HepG2 (cell line): ENCODE measurements around the gene NGRN. TPM values are rescaled to one million over a fixed set of nuclear protein-coding genes. Genes with fewer than 3 reads are reported as not detected.
A peak's percentile ranks its signal among the peaks of the same experiment; 100 is the strongest.

ENCODE experiments used
- AHR ChIP-seq: IDR thresholded peaks from 2 replicates; pipeline ENCODE4 v1.6.1; 2018; ENCODE audit warnings: missing genetic modification reagents, missing compliant biosample characterization
- ARHGAP35 ChIP-seq: sonication (generic); formaldehyde crosslinking; IDR thresholded peaks from 2 replicates; pipeline ENCODE4 v1.9.0; 2022; ENCODE audit warnings: mild to moderate bottlenecking, inconsistent platforms, moderate library complexity, missing genetic modification reagents, borderline replicate concordance
- BORCS8-MEF2B ChIP-seq: sonication (generic); formaldehyde crosslinking; IDR thresholded peaks from 2 replicates; pipeline ENCODE4 v1.8.0; 2022; ENCODE audit warnings: mild to moderate bottlenecking, missing genetic modification reagents
- FIP1L1 ChIP-seq: fragments of 200-400 bp; formaldehyde crosslinking; IDR thresholded peaks from 2 replicates; pipeline ENCODE4 v1.6.1; 2018; ENCODE audit warnings: low read depth, mild to moderate bottlenecking, low read length, moderate library complexity, borderline replicate concordance; ENCODE audit not compliant: insufficient read depth
- FOSL2 ChIP-seq: sonication (generic); formaldehyde crosslinking; IDR thresholded peaks from 2 replicates; pipeline ENCODE4 v1.4.0; 2020; ENCODE audit warnings: missing genetic modification reagents
- FOXA1 ChIP-seq, 2 experiments: fragments of 450-650 bp in 1 of 2; sonication (generic) in 1 of 2; formaldehyde crosslinking in 1 of 2; IDR thresholded peaks; 2 replicates each; pipeline versions ENCODE4 v1.4.0 to v1.6.1; 2016 to 2020; ENCODE audit warnings: missing genetic modification reagents in 1 of 2
- GATAD2A ChIP-seq: IDR thresholded peaks from 2 replicates; pipeline ENCODE4 v1.6.1; 2016
- KMT2B ChIP-seq: IDR thresholded peaks from 2 replicates; pipeline ENCODE4 v1.6.1; 2016; ENCODE audit warnings: missing genetic modification reagents, missing compliant biosample characterization
- MATR3 ChIP-seq: sonication (generic); formaldehyde crosslinking; IDR thresholded peaks from 2 replicates; pipeline ENCODE4 v1.4.0; 2020; ENCODE audit warnings: missing genetic modification reagents
- NPAS2 ChIP-seq: sonication (generic); formaldehyde crosslinking; IDR thresholded peaks from 2 replicates; pipeline ENCODE4 v1.8.0; 2022; ENCODE audit warnings: mild to moderate bottlenecking, missing genetic modification reagents, borderline replicate concordance
- PAF1 ChIP-seq: IDR thresholded peaks from 2 replicates; pipeline ENCODE4 v1.6.1; 2016; ENCODE audit warnings: missing genetic modification reagents, missing compliant biosample characterization
- RXRB ChIP-seq: IDR thresholded peaks from 2 replicates; pipeline ENCODE4 v1.6.1; 2016; ENCODE audit warnings: borderline replicate concordance, missing genetic modification reagents, missing compliant biosample characterization
- SATB2 ChIP-seq: sonication (generic); formaldehyde crosslinking; IDR thresholded peaks from 2 replicates; pipeline ENCODE4 v1.5.0; 2020; ENCODE audit warnings: missing genetic modification reagents
- SRSF1 ChIP-seq: fragments of 200-400 bp; formaldehyde crosslinking; optimal IDR thresholded peaks from 2 replicates; pipeline ENCODE3; 2017; ENCODE audit warnings: mild to moderate bottlenecking, low read depth, low read length, moderate library complexity
- SUZ12 ChIP-seq: fragments of 150-350 bp; IDR thresholded peaks from 2 replicates; pipeline ENCODE4 v1.6.1; 2014; ENCODE audit warnings: low read depth, low read length
- WIZ ChIP-seq: sonication (generic); formaldehyde crosslinking; IDR thresholded peaks from 2 replicates; pipeline ENCODE4 v1.5.1; 2020; ENCODE audit warnings: mild to moderate bottlenecking, missing genetic modification reagents
- XBP1 ChIP-seq: sonication (generic); formaldehyde crosslinking; IDR thresholded peaks from 2 replicates; pipeline ENCODE4 v1.5.0; 2020; ENCODE audit warnings: missing genetic modification reagents
- ZMYM2 ChIP-seq: sonication (generic); formaldehyde crosslinking; IDR thresholded peaks from 2 replicates; pipeline ENCODE4 v1.8.0; 2022; ENCODE audit warnings: mild to moderate bottlenecking, missing genetic modification reagents
- ZNF136 ChIP-seq: sonication (generic); formaldehyde crosslinking; IDR thresholded peaks from 2 replicates; pipeline ENCODE4 v1.8.1; 2022; ENCODE audit warnings: low read depth, mild to moderate bottlenecking, moderate library complexity, missing genetic modification reagents
- ZNF33A ChIP-seq: sonication (generic); formaldehyde crosslinking; IDR thresholded peaks from 2 replicates; pipeline ENCODE4 v1.5.1; 2020; ENCODE audit warnings: missing genetic modification reagents, mild to moderate bottlenecking, moderate library complexity, borderline replicate concordance
- ZNF460 ChIP-seq: sonication (generic); formaldehyde crosslinking; IDR thresholded peaks from 2 replicates; pipeline ENCODE4 v1.5.1; 2020; ENCODE audit warnings: missing genetic modification reagents, mild to moderate bottlenecking, borderline replicate concordance
- ZNF549 ChIP-seq: sonication (generic); formaldehyde crosslinking; IDR thresholded peaks from 2 replicates; pipeline ENCODE4 v1.5.0; 2020; ENCODE audit warnings: missing genetic modification reagents
- ZNF563 ChIP-seq: sonication (generic); formaldehyde crosslinking; IDR thresholded peaks from 2 replicates; pipeline ENCODE4 v1.8.0; 2022; ENCODE audit warnings: mild to moderate bottlenecking, moderate library complexity, missing genetic modification reagents
- ZNF615 ChIP-seq: sonication (generic); formaldehyde crosslinking; IDR thresholded peaks from 2 replicates; pipeline ENCODE4 v1.5.0; 2020; ENCODE audit warnings: mild to moderate bottlenecking, missing genetic modification reagents, borderline replicate concordance
- ZNF713 ChIP-seq: sonication (generic); formaldehyde crosslinking; IDR thresholded peaks from 2 replicates; pipeline ENCODE4 v1.4.0; 2020; ENCODE audit warnings: mild to moderate bottlenecking, missing genetic modification reagents
- polyA plus RNA-seq, 8 experiments: library from polyadenylated mRNA; depleted of rRNA in 3 of 8; stranded (reverse) in 7 of 8; unstranded in 1 of 8; fragments of >200 nt; fragmentation: Illumina TruSeq in 4 of 8; extraction: Trizol in 4 of 8; gene quantifications; 2 replicates each; pipeline versions ENCODE4 v1.2.1 to v1.2.3, GENCODE V29; 2011 to 2016; ENCODE audit warnings: low read depth in 4 of 8, missing spikeins in 1 of 8, mixed read lengths in 1 of 8; ENCODE audit not compliant: insufficient read depth in 1 of 8
- total RNA-seq, 5 experiments: library from RNA; depleted of rRNA; stranded (reverse); fragments of >200 nt; fragmentation: Illumina TruSeq; extraction: Trizol; gene quantifications; 2 replicates each; pipeline ENCODE4 v1.2.3, GENCODE V29; 2016; ENCODE audit warnings: low read depth in 1 of 5
- TF ChIP-seq, protein P1 (sequence below): sonication (generic); formaldehyde crosslinking; IDR thresholded peaks from 2 replicates; pipeline ENCODE4 v1.4.0; 2020; ENCODE audit warnings: missing genetic modification reagents
- TF ChIP-seq, protein P2 (sequence below): IDR thresholded peaks from 2 replicates; pipeline ENCODE4 v1.6.1; 2016; ENCODE audit warnings: missing genetic modification reagents, missing compliant biosample characterization
- TF ChIP-seq, protein P3 (sequence below): sonication (generic); formaldehyde crosslinking; IDR thresholded peaks from 2 replicates; pipeline ENCODE4 v1.5.1; 2020; ENCODE audit warnings: missing genetic modification reagents, mild to moderate bottlenecking, borderline replicate concordance
- TF ChIP-seq, protein P4 (sequence below): fragments of 450-650 bp; IDR thresholded peaks from 2 replicates; pipeline ENCODE4 v1.6.1; 2017

The NGRN gene
- total and polyA plus RNA-seq, 2 of the 13 experiments (the other 11 are each of a cell fraction or from before 2014, with no cell fraction given), result 39.8 to 63.7 TPM

DNA sequence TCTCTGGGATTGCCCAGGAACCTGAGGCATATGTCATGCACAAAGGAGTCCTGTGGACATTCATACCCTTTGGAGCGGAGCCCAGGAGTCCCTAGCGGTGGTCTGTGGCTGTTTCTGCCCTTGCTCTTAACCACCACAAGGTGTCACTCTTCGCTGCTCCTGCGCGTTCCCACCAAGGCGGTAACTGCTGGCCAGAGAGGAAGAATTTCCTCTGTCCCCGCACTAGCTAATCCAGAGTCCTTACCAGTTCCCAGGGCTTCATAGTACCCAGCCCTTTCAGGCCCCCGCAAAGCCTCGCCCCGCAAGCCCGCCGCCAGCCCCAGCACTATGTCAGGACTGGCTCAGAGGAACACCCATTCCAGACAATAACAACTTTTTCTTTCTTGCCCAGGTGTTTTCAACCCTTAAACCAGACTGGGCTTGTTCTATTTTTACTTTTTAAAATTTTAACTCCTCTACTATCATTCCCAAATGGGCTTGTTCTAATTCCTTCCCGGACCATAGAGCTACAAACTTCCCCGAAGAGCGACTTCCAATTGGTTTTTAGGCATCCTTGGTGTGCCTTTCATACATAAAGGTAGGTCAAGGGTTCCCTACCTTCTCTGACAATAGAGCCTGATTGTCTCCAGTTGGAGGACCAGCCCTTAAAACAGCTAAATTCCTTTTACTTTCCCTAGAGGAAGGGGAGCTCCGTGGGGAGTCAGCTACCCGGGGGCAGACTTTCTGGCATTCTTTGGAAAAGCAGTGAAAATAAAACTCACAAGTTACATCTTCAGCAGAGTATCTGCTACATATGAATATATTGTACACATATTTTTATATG is 54.8 kb downstream of the NGRN start (continued):
- TF ChIP-seq ARHGAP35 (CRISPR knock-in tag) (no peak), ZNF615 (CRISPR knock-in tag) (no peak), NPAS2 (CRISPR knock-in tag) (no peak), PAF1 (CRISPR knock-in tag) (no peak), KMT2B (CRISPR knock-in tag) (no peak), SRSF1 (no peak), FOSL2 (CRISPR knock-in tag) (no peak; the same call in 1 of the 2 replicates), ZMYM2 (CRISPR knock-in tag) (no peak), RXRB (CRISPR knock-in tag) (peak; percentile 61; the same call in 1 of the 2 replicates), SATB2 (CRISPR knock-in tag) (no peak), MATR3 (CRISPR knock-in tag) (no peak), ZNF460 (CRISPR knock-in tag) (no peak), ZNF713 (no peak), BORCS8-MEF2B (CRISPR knock-in tag) (0 out of 2 replicates have a peak, but pooled peaks have one; percentile 19), WIZ (CRISPR knock-in tag) (no peak), ZNF563 (CRISPR knock-in tag) (no peak), GATAD2A (CRISPR knock-in tag) (peak; percentile 41; the same call in 1 of the 2 replicates), ZNF33A (CRISPR knock-in tag) (no peak), FIP1L1 (no peak), ZNF549 (CRISPR knock-in tag) (no peak), SUZ12 (no peak), FOXA1 (IDR thresholded peaks at IDR 0.05) (no peak), FOXA1 (CRISPR knock-in tag; IDR thresholded peaks at IDR 0.05) (no peak), AHR (CRISPR knock-in tag) (no peak), ZNF136 (CRISPR knock-in tag) (no peak), XBP1 (CRISPR knock-in tag) (no peak)
- TF ChIP-seq, protein P1, sequence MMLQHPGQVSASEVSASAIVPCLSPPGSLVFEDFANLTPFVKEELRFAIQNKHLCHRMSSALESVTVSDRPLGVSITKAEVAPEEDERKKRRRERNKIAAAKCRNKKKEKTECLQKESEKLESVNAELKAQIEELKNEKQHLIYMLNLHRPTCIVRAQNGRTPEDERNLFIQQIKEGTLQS, result no peak
- TF ChIP-seq, protein P2, sequence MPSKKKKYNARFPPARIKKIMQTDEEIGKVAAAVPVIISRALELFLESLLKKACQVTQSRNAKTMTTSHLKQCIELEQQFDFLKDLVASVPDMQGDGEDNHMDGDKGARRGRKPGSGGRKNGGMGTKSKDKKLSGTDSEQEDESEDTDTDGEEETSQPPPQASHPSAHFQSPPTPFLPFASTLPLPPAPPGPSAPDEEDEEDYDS, result peak; percentile 52; the same call in 1 of the 2 replicates
- TF ChIP-seq, protein P3, sequence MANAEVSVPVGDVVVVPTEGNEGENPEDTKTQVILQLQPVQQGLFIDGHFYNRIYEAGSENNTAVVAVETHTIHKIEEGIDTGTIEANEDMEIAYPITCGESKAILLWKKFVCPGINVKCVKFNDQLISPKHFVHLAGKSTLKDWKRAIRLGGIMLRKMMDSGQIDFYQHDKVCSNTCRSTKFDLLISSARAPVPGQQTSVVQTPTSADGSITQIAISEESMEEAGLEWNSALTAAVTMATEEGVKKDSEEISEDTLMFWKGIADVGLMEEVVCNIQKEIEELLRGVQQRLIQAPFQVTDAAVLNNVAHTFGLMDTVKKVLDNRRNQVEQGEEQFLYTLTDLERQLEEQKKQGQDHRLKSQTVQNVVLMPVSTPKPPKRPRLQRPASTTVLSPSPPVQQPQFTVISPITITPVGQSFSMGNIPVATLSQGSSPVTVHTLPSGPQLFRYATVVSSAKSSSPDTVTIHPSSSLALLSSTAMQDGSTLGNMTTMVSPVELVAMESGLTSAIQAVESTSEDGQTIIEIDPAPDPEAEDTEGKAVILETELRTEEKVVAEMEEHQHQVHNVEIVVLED (CRISPR knock-in tag), result peak; percentile 34; the same call in 1 of the 2 replicates
- TF ChIP-seq, protein P4, sequence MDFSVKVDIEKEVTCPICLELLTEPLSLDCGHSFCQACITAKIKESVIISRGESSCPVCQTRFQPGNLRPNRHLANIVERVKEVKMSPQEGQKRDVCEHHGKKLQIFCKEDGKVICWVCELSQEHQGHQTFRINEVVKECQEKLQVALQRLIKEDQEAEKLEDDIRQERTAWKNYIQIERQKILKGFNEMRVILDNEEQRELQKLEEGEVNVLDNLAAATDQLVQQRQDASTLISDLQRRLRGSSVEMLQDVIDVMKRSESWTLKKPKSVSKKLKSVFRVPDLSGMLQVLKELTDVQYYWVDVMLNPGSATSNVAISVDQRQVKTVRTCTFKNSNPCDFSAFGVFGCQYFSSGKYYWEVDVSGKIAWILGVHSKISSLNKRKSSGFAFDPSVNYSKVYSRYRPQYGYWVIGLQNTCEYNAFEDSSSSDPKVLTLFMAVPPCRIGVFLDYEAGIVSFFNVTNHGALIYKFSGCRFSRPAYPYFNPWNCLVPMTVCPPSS, result no peak
